Measurements from ENCODE around the gene SORL1-AS1.

Gene SORL1-AS1

GRCh38 chr11:121391914-121392313 is 60.9 kb downstream of the SORL1-AS1 start:
- Histone ChIP-seq H2BK5ac (ENCODE audit: insufficient read length, low read length) (no peak overlapping the region), H4K5ac (ENCODE audit: insufficient read length, low read depth, low read length) (no peak overlapping the region), H2AK5ac (ENCODE audit: insufficient read length, low read length) (no peak overlapping the region), H2AFZ (ENCODE audit: low read length) (no peak overlapping the region), H3T11ph (ENCODE audit: low read length) (no peak overlapping the region), H3K14ac (ENCODE audit: insufficient read depth, low read length) (no peak overlapping the region), H3K56ac (ENCODE audit: insufficient read length, low read depth, low read length) (no peak overlapping the region), H2BK15ac (ENCODE audit: low read depth, low read length) (no peak overlapping the region), H3K27ac (ENCODE audit: insufficient read length, low read depth, low read length) (no peak overlapping the region), H3K23me2 (ENCODE audit: insufficient read length, low read depth, low read length, poor library complexity, severe bottlenecking) (no peaks in the 10 kb centered on the region), H2BK12ac (ENCODE audit: insufficient read length, low read depth, low read length) (no peak overlapping the region), H3K18ac (ENCODE audit: insufficient read length, low read depth, low read length) (peak overlapping the region; percentile 53), H4K8ac (replicated peaks; ENCODE audit: insufficient read length, low read depth, low read length) (no peak overlapping the region), H3K23ac (ENCODE audit: insufficient read length, low read depth, low read length) (no peak overlapping the region), H3K4me1 (ENCODE audit: insufficient read depth, low read length) (peaks cover 2% of the 10 kb centered on the region), H3K9me3 (ENCODE audit: control insufficient read depth, low read depth, low read length) (no peaks in the 10 kb centered on the region), H3K4me2 (ENCODE audit: insufficient read depth, insufficient read length, low read length) (no peak overlapping the region), H3K4ac (ENCODE audit: low read depth, low read length) (no peak overlapping the region), H2BK20ac (ENCODE audit: low read depth, low read length, poor library complexity, severe bottlenecking) (no peak overlapping the region), H3K9ac (ENCODE audit: extremely low read depth, insufficient read length, low read length) (no peak overlapping the region), H3K27me3 (ENCODE audit: insufficient read depth, low read length) (no peaks in the 10 kb centered on the region), H2BK120ac (ENCODE audit: low read depth, low read length, poor library complexity, severe bottlenecking) (no peak overlapping the region), H3K79me2 (ENCODE audit: insufficient read depth, low read length) (no peaks in the 10 kb centered on the region), H4K91ac (ENCODE audit: insufficient read length, low read depth, low read length) (no peak overlapping the region), H3K79me1 (ENCODE audit: insufficient read depth, low read depth, low read length, poor library complexity, severe bottlenecking) (no peaks in the 10 kb centered on the region), H4K20me1 (ENCODE audit: control insufficient read depth, insufficient read depth, insufficient read length) (no peaks in the 10 kb centered on the region)
- Mint-ChIP-seq H3K9me3 (peaks cover 2 to 7% of the 10 kb centered on the region in 2 experiments; a peak in 3 of 5 replicates), H3K27ac (no peak overlapping the region), H3K4me1 (peaks cover 21 to 25% of the 10 kb centered on the region in 2 experiments), H3K4me3 (no peak overlapping the region), H3K36me3 (ENCODE audit: insufficient read depth in 1 of 3, low read depth in 3 of 3) (peaks cover 0 to 6% (median 0%) of the 10 kb centered on the region in 3 experiments; a peak in 4 of 7 replicates), H3K27me3 (ENCODE audit: low read depth) (peaks cover 2% of the 10 kb centered on the region)
- WGBS (ENCODE audit: extremely low coverage, insufficient read length, low lambda C conversion rate), result no CpG with 5 or more reads among the region's 7 CpGs
- DNase-seq, result no peak
- no peak for TF ChIP-seq CTCF (conservative IDR thresholded peaks at IDR 0.05)
